ENCODE results near the gene SDK2.

The SDK2 gene

DNA sequence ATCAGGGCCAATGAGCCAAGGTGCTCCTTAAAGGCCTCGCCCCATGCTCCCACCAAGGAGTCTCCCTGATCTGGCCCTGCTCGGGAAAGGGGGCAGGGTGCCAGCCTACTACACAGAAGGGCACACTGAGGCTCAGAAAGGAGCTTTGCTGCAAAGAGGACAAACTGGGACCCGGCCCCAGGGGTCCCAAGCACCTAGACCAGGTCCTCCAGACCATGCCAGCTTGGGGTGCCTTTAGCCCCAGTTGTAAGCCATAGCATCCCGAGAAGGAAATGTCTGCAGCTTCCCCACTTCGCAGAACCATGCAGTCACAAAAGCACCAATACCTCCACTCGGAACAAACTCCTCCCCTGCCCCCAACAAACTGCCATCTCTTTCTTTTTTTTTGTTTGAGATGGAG lies 257.7 kb downstream of the SDK2 start:
- TF ChIP-seq, protein P1, sequence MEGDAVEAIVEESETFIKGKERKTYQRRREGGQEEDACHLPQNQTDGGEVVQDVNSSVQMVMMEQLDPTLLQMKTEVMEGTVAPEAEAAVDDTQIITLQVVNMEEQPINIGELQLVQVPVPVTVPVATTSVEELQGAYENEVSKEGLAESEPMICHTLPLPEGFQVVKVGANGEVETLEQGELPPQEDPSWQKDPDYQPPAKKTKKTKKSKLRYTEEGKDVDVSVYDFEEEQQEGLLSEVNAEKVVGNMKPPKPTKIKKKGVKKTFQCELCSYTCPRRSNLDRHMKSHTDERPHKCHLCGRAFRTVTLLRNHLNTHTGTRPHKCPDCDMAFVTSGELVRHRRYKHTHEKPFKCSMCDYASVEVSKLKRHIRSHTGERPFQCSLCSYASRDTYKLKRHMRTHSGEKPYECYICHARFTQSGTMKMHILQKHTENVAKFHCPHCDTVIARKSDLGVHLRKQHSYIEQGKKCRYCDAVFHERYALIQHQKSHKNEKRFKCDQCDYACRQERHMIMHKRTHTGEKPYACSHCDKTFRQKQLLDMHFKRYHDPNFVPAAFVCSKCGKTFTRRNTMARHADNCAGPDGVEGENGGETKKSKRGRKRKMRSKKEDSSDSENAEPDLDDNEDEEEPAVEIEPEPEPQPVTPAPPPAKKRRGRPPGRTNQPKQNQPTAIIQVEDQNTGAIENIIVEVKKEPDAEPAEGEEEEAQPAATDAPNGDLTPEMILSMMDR (conservative IDR thresholded peaks at IDR 0.05; ENCODE audit: low read length), result no peak
- H3K4me3 ChIP-seq (ENCODE audit: low read length), result no peak overlapping the region
- DNase-seq (ENCODE audit: low read depth), result no peak

- DNase-seq (ENCODE audit: low read depth), result no peak
- H3K4me3 ChIP-seq (ENCODE audit: low read length), result no peak overlapping the region
- TF ChIP-seq, protein P1 (conservative IDR thresholded peaks at IDR 0.05; ENCODE audit: low read length), result no peak
Measured at GRCh38 chr17:73384926-73385325, 259.3 kb downstream of the SDK2 start.

- no peak for DNase-seq (ENCODE audit: low read depth)
- H3K4me3 ChIP-seq (ENCODE audit: low read length), result no peak overlapping the region
- TF ChIP-seq, protein P1 (conservative IDR thresholded peaks at IDR 0.05; ENCODE audit: low read length), result no peak
Measured at GRCh38 chr17:73380439-73381106, 263.7 kb downstream of the SDK2 start.

GRCh38 chr17:73379826-73380225 lies 264.4 kb downstream of the SDK2 start:
- TF ChIP-seq, protein P1 (conservative IDR thresholded peaks at IDR 0.05; ENCODE audit: low read length), result no peak
- H3K4me3 ChIP-seq (ENCODE audit: low read length), result no peak overlapping the region
- DNase-seq (ENCODE audit: low read depth), result no peak

DNA sequence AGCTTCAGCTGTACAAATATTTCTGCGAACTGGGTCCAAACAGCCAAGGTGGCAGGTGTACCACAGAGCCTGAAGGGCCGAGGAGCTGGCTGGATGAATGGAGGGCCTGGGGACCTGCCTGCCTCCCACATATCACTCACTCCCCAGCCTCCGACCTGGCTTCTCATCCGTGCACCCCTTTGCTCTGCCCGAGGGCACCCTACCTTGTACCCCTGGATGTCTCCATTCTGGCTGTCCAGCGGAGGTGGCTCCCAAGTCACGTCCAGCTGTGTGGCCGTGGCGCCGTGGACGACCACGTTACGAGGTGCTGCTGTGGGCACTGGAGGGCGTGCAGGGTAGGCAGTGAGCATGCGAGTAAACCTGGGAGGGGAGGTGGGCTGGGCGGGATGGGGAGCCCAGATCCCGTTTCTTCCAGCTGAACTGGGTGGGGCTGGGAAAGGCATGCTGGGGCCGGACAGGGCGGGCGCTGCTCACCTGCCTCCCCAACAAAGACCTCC lies 265.2 kb downstream of the SDK2 start:
- no peak overlapping the region for H3K4me3 ChIP-seq (ENCODE audit: low read length)
- TF ChIP-seq, protein P1 (conservative IDR thresholded peaks at IDR 0.05; ENCODE audit: low read length), result no peak
- DNase-seq (ENCODE audit: low read depth), result no peak

DNA sequence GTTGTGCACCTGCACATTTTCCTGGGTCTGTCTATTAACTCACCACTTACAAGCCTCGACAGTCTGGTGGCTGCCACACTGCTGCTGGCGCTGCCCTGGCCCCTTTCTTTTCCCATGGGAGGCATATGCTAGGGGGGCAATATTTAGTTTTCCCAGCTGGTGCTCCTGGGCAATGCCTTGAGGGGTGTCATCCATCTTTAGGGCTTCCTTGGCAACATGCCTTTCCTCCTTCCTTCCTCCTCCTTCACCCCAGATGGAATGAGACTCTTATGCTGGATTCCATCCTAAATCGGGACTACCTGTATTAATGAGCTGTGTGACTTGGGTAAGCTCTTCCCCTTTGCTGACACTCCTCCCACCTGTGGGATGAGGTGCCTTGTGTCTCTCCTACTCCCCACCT lies 267.6 kb downstream of the SDK2 start:
- no peak overlapping the region for H3K4me3 ChIP-seq (ENCODE audit: low read length)
- DNase-seq (ENCODE audit: low read depth), result no peak

GRCh38 chr17:73376152-73376551 lies 268.1 kb downstream of the SDK2 start:
- no peak for DNase-seq (ENCODE audit: low read depth)
- TF ChIP-seq, protein P1 (conservative IDR thresholded peaks at IDR 0.05; ENCODE audit: low read length), result no peak
- H3K4me3 ChIP-seq (ENCODE audit: low read length), result no peak overlapping the region

More for the DNA sequence above, 267.6 kb downstream of the SDK2 start:
- TF ChIP-seq, protein P1 (conservative IDR thresholded peaks at IDR 0.05; ENCODE audit: low read length), result no peak
